ENCODE measurements around the gene RAI1. TPM values are rescaled to one million over a fixed set of nuclear protein-coding genes. Genes with fewer than 3 reads are reported as not detected.
A peak's percentile ranks its signal among the peaks of the same experiment; 100 is the strongest.
"Not testable (repeated sequence)": the region's sequence is repeated elsewhere in the genome, so short reads cannot be mapped to it uniquely, and the experiment has no call there.

The RAI1 gene
- total RNA-seq, 3 donors from 2014 or later: 12.9 to 29.2 (median 17.0) TPM

DNA sequence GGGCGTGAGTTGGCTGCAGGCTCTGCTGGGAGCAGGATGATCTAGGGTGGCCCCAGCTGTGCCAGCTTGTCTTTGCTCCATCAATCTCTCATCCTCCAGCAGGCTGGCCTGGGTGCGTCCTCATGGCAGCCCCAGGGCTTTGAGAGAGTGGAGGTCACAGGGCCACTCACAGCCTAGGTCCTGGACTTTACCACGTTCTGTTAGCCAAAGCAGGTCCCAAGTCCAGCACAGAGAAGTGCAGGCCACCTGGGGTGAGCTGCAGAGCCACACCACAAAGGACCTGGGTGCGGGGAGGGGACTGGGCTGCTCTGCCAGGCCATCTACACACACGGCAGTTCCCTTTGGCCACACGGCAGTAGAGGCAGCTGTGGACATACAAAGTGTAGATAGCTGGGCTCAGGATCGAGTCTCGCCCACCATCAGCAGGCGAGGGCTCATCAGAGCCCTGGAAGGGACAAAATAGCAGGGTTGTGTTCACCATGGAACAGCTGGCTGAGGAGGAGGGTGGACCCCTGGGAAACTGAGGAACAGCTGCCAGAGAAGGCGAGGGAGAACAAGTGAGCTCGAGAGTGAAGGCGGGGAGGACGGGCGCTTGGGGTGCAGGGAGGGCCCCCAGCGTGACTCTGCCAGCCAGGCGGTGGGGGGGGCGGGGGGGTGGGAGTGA lies 125.5 kb downstream of the RAI1 start:
- Histone ChIP-seq H3K4me1 (ENCODE audit: low read depth) (no peaks in the 10 kb centered on the region), H3K9me3 (no peaks in the 10 kb centered on the region), H3K36me3 (ENCODE audit: low read depth) (no peaks in the 10 kb centered on the region), H3K4me3 (no peak overlapping the region)
- TF ChIP-seq, protein P1, sequence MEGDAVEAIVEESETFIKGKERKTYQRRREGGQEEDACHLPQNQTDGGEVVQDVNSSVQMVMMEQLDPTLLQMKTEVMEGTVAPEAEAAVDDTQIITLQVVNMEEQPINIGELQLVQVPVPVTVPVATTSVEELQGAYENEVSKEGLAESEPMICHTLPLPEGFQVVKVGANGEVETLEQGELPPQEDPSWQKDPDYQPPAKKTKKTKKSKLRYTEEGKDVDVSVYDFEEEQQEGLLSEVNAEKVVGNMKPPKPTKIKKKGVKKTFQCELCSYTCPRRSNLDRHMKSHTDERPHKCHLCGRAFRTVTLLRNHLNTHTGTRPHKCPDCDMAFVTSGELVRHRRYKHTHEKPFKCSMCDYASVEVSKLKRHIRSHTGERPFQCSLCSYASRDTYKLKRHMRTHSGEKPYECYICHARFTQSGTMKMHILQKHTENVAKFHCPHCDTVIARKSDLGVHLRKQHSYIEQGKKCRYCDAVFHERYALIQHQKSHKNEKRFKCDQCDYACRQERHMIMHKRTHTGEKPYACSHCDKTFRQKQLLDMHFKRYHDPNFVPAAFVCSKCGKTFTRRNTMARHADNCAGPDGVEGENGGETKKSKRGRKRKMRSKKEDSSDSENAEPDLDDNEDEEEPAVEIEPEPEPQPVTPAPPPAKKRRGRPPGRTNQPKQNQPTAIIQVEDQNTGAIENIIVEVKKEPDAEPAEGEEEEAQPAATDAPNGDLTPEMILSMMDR (IDR thresholded peaks at IDR 0.05): no peak
- DNase-seq (no peak), ATAC-seq (no peak)
- intact Hi-C loops (cut with DNase I, micrococcal nuclease): no loop called here

DNA sequence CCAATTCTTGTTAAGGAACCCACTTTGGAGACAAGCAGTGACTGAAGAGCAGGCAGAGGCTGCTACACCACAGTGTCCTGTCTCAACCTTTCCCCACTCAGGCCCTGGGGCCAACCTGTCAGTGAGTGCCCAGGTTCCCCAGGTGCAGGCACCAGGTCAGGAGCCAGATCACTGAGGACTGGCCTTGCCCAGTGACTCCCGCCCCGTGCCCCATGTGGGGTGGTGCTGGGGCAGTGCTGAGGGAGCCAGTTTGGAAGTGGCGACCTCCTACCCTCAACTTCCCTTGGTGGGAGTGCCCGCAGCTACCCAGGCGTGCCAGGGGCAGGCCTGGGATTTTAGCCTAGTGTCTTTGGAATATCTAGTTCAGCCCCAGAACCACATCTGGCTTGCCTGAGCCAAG lies 126.2 kb downstream of the RAI1 start:
- ATAC-seq (peak; percentile 2), DNase-seq (no peak)
- TF ChIP-seq, protein P1 (IDR thresholded peaks at IDR 0.05): no peak
- Histone ChIP-seq H3K9me3 (no peaks in the 10 kb centered on the region), H3K36me3 (ENCODE audit: low read depth) (no peaks in the 10 kb centered on the region), H3K4me3 (no peak overlapping the region), H3K4me1 (ENCODE audit: low read depth) (peaks cover 4% of the 10 kb centered on the region)
- intact Hi-C loops (cut with DNase I, micrococcal nuclease): no loop called here

DNA sequence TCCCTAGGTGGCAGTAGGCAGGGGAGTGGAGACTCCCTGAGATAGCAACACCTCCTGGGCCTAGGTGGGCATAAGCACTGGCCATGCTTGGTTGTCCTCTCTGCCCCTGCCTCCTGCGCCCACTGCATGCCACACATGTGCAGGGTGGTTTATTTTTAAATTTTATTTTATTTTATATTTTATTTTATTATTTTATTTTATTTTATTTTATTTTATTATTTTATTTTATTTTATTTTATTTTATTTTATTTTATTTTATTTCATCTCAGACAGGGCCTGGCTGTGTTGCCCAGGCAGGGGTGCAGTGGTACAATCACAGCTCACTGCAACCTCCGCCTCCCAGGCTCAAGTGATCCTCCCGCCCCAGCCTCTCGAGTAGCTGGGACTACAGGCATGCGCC lies 126.9 kb downstream of the RAI1 start:
- intact Hi-C loops (cut with DNase I, micrococcal nuclease); ATAC-seq: not testable (repeated sequence)

DNA sequence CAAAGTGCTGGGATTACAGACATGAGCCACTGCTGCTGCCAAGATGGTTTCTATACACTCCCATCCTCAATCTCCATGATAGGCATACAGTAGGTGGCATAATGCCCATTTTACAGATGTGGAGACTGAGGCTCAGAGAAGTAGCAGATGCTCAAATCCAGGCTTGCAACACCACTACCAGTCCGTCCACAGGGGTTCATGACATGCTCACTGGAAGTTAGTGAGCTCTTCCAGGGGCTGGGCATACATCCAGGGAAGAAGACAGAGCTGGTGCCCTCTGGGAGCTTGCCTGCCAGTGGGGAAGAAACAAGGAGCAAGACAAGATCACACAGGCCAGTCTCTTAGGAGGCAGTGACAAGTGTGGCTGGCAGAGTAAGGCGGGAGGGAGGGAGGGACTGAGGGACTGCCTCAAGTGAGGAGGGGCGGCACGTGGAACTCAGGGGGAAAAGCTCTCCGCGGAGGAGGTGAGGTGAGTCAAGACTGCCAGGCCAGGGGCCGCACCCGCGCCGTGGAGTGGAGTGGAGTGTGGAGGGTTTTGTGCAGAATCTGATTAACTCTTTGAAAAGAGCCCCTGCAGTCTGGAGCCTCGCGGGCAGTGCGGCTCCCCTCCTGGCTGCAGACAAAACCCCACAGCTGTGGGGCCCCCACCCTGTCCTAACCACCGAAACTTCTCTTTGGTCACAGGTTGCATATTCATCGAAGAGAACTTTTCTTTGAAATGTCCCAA lies 127.6 kb downstream of the RAI1 start:
- TF ChIP-seq, protein P1 (IDR thresholded peaks at IDR 0.05): no peak
- no peak for DNase-seq

More for the DNA sequence above, 126.9 kb downstream of the RAI1 start:
- not testable (repeated sequence) for H3K36me3 ChIP-seq (ENCODE audit: low read depth); H3K9me3 ChIP-seq; H3K4me1 ChIP-seq (ENCODE audit: low read depth); H3K4me3 ChIP-seq; DNase-seq

DNA sequence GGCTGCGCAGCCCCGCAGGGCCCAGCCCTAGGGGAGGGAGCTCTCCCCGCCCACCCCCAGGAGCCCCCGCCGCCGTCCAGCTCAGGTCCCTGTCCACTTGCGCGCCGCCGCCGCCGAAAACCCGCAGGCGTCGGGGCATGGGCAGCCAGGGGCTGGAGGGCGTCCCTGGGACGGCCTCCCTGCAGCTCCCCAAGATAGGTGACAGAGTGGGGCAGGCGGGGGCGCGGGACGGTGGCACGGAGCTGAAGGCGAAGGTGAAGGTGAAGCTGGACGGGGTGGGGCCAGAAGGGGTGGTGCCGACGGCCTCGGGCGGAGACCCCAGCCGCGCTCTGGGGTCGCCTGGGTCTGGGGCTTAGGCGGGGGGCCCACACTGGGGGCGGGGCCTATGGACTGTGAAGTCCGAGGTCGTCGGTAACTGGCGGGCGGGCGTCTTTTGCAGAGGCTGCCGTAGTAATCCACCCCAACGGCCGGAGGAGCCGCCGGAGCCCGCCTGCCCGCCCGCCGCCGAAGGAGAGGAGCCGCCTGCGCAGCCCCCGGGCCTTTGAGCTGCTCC lies 128.3 kb downstream of the RAI1 start:
- no peak overlapping the region for H3K4me3 ChIP-seq
- H3K9me3 ChIP-seq: no peaks in the 10 kb centered on the region
- no peaks in the 10 kb centered on the region for H3K36me3 ChIP-seq (ENCODE audit: low read depth)
- TF ChIP-seq, protein P1 (IDR thresholded peaks at IDR 0.05): no peak
- intact Hi-C loops (cut with DNase I, micrococcal nuclease): loop anchor here in 1 of 2 donors (5.0 kb wide), 1 partner anchor 53 kb away; no protein-coding TSS in a partner anchor
- DNase-seq: no peak
- peaks cover 4% of the 10 kb centered on the region for H3K4me1 ChIP-seq (ENCODE audit: low read depth)
- ATAC-seq: no peak

More for the DNA sequence above, 127.6 kb downstream of the RAI1 start:
- intact Hi-C loops (cut with DNase I, micrococcal nuclease): no loop called here
- Histone ChIP-seq H3K4me3 (no peak overlapping the region), H3K4me1 (ENCODE audit: low read depth) (peaks cover 4% of the 10 kb centered on the region), H3K9me3 (no peaks in the 10 kb centered on the region), H3K36me3 (ENCODE audit: low read depth) (no peaks in the 10 kb centered on the region)
- no peak for ATAC-seq
